GM21825 (cell line): Measurements from ENCODE around the gene ECE2.
A peak's percentile ranks its signal among the peaks of the same experiment; 100 is the strongest.
"Not testable (repeated sequence)": the region's sequence is repeated elsewhere in the genome, so short reads cannot be mapped to it uniquely, and the experiment has no call there.

ENCODE experiments used
- ATAC-seq: cut with Tn5 transposase; IDR thresholded peaks from one replicate; pipeline ENCODE4 v1.9.1; 2021; ENCODE audit warnings: mild to moderate bottlenecking, moderate library complexity; ENCODE audit not compliant: unreplicated experiment

Gene ECE2

DNA sequence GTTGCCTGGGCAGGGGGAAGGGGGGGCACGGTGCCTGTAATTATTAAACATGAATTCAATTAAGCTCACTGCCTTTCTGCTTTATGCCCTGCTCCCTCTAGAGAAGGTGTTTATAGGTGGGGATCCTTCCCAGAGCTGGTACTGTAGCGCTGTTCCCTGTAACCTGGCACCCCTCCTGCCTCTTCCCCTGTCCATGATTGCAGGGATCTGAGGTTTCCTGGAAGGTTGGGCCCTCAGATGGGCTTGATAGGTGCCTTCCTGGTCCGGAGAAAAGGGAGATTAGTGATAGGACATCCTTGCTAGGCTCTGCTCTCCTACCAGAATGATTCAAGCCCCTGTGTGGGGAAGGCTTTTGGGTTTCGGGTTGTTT lies 59.5 kb downstream of the ECE2 start:
- ATAC-seq = no peak

DNA sequence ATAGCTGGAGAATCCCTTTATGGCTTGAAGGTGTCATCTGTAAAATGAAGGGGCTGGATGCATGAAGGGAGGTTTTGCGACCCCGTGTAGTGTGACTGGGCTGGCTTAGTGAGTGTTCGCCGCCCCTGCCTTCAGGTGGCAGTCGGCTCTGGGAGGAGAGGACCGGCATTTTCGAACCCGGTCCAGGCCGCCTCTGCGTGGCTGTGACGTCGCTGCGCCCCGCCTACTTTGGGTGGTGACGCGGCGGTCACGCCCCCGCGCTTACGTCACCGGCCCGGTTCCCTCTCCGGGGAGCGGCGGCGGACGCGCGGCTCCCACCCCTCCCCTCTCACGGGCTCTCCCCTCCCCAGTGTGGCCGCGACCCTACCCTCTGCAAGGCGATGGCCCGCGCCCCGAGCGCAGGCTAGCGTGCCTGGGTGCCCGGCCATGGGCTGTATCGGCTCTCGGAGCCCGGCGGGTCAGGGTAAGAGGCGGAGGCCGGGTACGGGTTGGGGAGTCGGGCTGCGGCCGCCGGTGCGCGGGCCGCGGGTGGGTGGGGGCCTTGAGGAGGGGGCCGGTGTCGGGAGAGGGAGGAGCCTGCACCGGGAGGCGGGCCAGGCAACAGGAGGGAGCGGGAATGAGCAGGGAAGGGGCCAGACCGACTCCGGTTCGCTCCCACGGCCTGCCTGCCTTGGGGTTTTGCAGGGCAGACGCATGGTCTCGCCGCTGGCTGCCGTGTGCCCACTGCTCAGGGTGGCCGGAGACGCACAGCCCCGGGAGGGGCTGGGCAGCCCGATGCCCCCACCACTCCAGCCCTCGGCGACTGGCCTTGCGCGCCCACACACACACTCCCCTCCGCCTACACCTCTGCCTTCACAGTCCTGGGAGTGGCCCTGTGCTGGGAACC lies 60.1 kb downstream of the ECE2 start:
- peak; percentile 87 for ATAC-seq

- ATAC-seq = no peak
Observed at GRCh38 chr3:184336547-184337398, 61.0 kb downstream of the ECE2 start.

DNA sequence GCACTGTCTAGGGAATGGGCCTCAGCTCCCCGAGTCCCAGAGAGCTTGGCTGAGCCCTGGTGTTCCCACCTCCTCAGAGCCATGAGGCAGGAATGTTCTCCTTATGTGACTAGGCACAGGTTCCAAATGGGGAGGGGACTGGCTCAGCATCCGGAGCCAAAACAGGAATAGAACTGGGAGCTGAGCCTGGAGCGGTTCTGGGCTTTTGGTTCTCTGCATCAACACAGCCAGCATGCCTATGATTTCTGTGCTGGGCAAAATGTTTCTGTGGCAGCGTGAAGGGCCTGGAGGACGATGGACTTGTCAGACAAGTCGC lies 61.5 kb downstream of the ECE2 start, which contains the start of gene FAM131A:
TSS of gene FAM131A (plus strand) at position 202 of the 316 bp plus-strand sequence. CDS start at position 233, 31 bp downstream.
- no peak for ATAC-seq

DNA sequence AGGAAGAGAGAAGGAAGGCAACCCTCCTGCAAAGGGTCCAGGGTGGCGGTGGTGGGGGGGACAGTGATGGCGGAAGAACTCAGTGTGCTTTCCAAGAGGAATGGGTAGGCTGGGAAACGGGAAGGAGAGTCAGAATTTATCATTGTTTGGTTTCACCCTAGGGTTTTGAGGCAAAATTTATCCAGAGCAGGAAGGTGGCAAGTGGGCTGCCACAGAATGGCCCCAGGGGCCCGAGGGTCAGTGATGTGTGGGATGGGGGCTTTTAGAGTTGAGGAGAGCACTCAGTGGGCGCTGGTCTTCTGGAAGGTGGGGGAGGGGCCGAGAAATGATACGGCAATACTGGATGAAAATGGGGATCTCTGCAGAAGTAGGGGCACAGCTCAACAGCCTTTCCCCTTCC lies 62.2 kb downstream of the ECE2 start:
- ATAC-seq = no peak

- ATAC-seq = no peak
Observed at GRCh38 chr3:184338511-184338945, 62.7 kb downstream of the ECE2 start.

DNA sequence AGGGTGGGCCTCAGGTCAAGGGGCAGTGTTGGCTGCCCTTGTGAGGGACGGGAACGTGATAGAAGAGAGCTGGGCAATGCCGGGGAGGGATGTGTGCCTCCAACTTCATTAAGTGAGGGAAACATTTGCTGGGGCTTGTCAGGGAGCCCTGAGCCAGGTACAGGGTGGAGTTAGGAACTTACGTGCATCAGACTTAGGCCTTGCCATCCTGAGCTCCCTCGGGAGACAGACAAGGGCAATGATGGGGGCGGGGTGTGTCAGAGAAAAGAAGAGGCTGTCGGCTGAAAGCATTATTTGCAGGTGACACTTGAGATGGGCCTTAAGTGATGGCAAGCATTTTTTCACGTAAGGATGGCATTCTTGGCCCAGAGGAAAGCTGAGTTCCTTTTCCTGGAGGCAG lies 63.2 kb downstream of the ECE2 start:
- ATAC-seq = no peak

GRCh38 chr3:184339451-184340135 lies 63.8 kb downstream of the ECE2 start:
- ATAC-seq = not testable (repeated sequence)

- ATAC-seq = no peak
Observed at GRCh38 chr3:184341925-184342324, 66.1 kb downstream of the ECE2 start.
